ENCODE measurements around the gene JAG1. TPM values are rescaled to one million over a fixed set of nuclear protein-coding genes. Genes with fewer than 3 reads are reported as not detected.

JAG1 gene
- total and polyA plus RNA-seq, 2 of the 4 experiments (the other 2 are of a cell fraction): 10.2 to 22.6 TPM

- no peak overlapping the region for H3K9ac ChIP-seq (ENCODE audit: low read depth, low read length)
- POLR2A ChIA-PET (ENCODE audit: unreplicated experiment): no interaction called here
- dilution Hi-C loops (cut with HindIII; ENCODE audit: low sequenced_read_pairs, unreplicated experiment): no loop called here
- H3K18ac ChIP-seq (ENCODE audit: low read depth, low read length): no peak overlapping the region
- no peak overlapping the region for H4K91ac ChIP-seq (ENCODE audit: insufficient read depth, low read depth, low read length)
- BruUV-seq (replicated peaks): no TSS peak
- H3K14ac ChIP-seq (replicated peaks; ENCODE audit: low read depth, low read length): no peak overlapping the region
- ATAC-seq (ENCODE audit: low read depth) (no peak), DNase-seq (no peak)
- H3K27me3 ChIP-seq (ENCODE audit: control insufficient read depth, insufficient read depth, low read length): no peaks in the 10 kb centered on the region
- no peak overlapping the region for H3K23ac ChIP-seq (ENCODE audit: low read depth, low read length)
- H3K36me3 ChIP-seq (ENCODE audit: control insufficient read depth, insufficient read depth, low read length): no peaks in the 10 kb centered on the region
- H2AFZ ChIP-seq (replicated peaks; ENCODE audit: low read length, poor library complexity): no peak overlapping the region
- H2BK15ac ChIP-seq (ENCODE audit: low read depth, low read length): no peak overlapping the region
- no peak overlapping the region for H3K56ac ChIP-seq (ENCODE audit: extremely low read depth, insufficient read depth, low read length)
- H3K4ac ChIP-seq (ENCODE audit: low read depth, low read length): no peak overlapping the region
- H4K20me1 ChIP-seq (ENCODE audit: insufficient read depth, low read length): no peaks in the 10 kb centered on the region
- peaks cover 4% of the 10 kb centered on the region for H3K9me1 ChIP-seq (ENCODE audit: insufficient read depth, low read length)
- H2BK5ac ChIP-seq (ENCODE audit: low read depth, low read length, poor library complexity, severe bottlenecking): no peak overlapping the region
- no peak overlapping the region for H2BK120ac ChIP-seq (ENCODE audit: low read depth, low read length)
- H3K27ac ChIP-seq (ENCODE audit: insufficient read depth, low read length): no peak overlapping the region
- no CpG with 5 or more reads among the region's 1 CpG for WGBS, 2 experiments (ENCODE audit: extremely low coverage in 2 of 2, insufficient read length in 1 of 2)
- H3K9me3 ChIP-seq (ENCODE audit: control insufficient read depth, insufficient read depth, low read length): no peaks in the 10 kb centered on the region
- CTCF ChIA-PET: interaction anchor here (0.8 kb wide), 1 partner anchor 9 kb away, joined by 3 read pairs; no protein-coding TSS in a partner anchor
- H3K4me3 ChIP-seq (ENCODE audit: insufficient read depth, low read depth, low read length): no peak overlapping the region
- no peak overlapping the region for H4K5ac ChIP-seq (ENCODE audit: low read depth, low read length)
- H2AK9ac ChIP-seq (replicated peaks; ENCODE audit: low read depth, low read length, poor library complexity): no peak overlapping the region
- H3K4me2 ChIP-seq (ENCODE audit: low read depth, low read length): no peak overlapping the region
- H2AK5ac ChIP-seq (ENCODE audit: low read depth, low read length): no peak overlapping the region
- no peak for TF ChIP-seq USF2 (IDR thresholded peaks at IDR 0.05; ENCODE audit: low read depth, low read length)
- TF ChIP-seq MAFK (IDR thresholded peaks at IDR 0.05; ENCODE audit: low read depth, low read length): no peak
- TF ChIP-seq CEBPB (IDR thresholded peaks at IDR 0.05; ENCODE audit: low read depth, low read length): no peak
- in situ Hi-C loops (cut with MboI; ENCODE audit: low sequenced_read_pairs): no loop called here
- no peaks in the 10 kb centered on the region for H3K79me1 ChIP-seq (ENCODE audit: low read depth in 1 of 2, low read length in 2 of 2)
- H4K8ac ChIP-seq (ENCODE audit: low read depth in 2 of 2, low read length in 2 of 2): no peak overlapping the region
- intact Hi-C loops (cut with micrococcal nuclease): no loop called here
- H2BK20ac ChIP-seq (ENCODE audit: low read depth, low read length): no peak overlapping the region
- no peaks in the 10 kb centered on the region for H3K4me1 ChIP-seq (ENCODE audit: control insufficient read depth, insufficient read depth, low read length)
Measured at GRCh38 chr20:10701607-10702006, 27.8 kb upstream of the JAG1 start.

Measured in IMR-90 (cell line).